RWPE2 (cell line): ENCODE measurements around the gene GPR87.

ENCODE experiments used
- ATAC-seq: fragments of 200-7000 bp; cut with Tn5 transposase; 3 replicates; pipeline ENCODE4 v1.9.1; 2021; ENCODE audit warnings: low read depth
- DNase-seq: peaks from one replicate; pipeline ENCODE4 v3.0.0-alpha.2; 2020; ENCODE audit warnings: low spot score
- H3K27ac ChIP-seq: fragments of 450-650 bp; 2 replicates; pipeline ENCODE4 v1.5.1; 2017; ENCODE audit warnings: mild to moderate bottlenecking; ENCODE audit not compliant: poor library complexity, severe bottlenecking
- H3K27me3 ChIP-seq: fragments of 250-450 bp; sonication (Bioruptor Pico); 2 replicates; pipeline ENCODE4 v1.5.1; 2021; ENCODE audit warnings: mild to moderate bottlenecking, moderate library complexity; ENCODE audit not compliant: insufficient read depth, poor library complexity, severe bottlenecking
- H3K36me3 ChIP-seq: fragments of 250-450 bp; sonication (Bioruptor Pico); 2 replicates; pipeline ENCODE4 v1.5.1; 2020; ENCODE audit warnings: low read depth, mild to moderate bottlenecking, moderate library complexity
- H3K4me1 ChIP-seq: fragments of 250-450 bp; sonication (Bioruptor Pico); 2 replicates; pipeline ENCODE4 v1.5.1; 2021; ENCODE audit warnings: mild to moderate bottlenecking, moderate library complexity; ENCODE audit not compliant: insufficient read depth, poor library complexity, severe bottlenecking
- H3K4me3 ChIP-seq: fragments of 250-450 bp; sonication (Bioruptor Pico); 2 replicates; pipeline ENCODE4 v1.5.1; 2021; ENCODE audit warnings: mild to moderate bottlenecking, moderate library complexity; ENCODE audit not compliant: severe bottlenecking
- H3K9me3 ChIP-seq: fragments of 250-450 bp; sonication (Bioruptor Pico); 2 replicates; pipeline ENCODE4 v1.5.1; 2021; ENCODE audit warnings: mild to moderate bottlenecking, moderate library complexity; ENCODE audit not compliant: severe bottlenecking
- CTCF ChIP-seq: fragments of 450-650 bp; IDR thresholded peaks from one replicate; pipeline ENCODE4 v1.5.1; 2017; ENCODE audit warnings: mild to moderate bottlenecking, moderate library complexity; ENCODE audit not compliant: poor library complexity, severe bottlenecking

The GPR87 gene

GRCh38 chr3:151276038-151276686 lies 40.5 kb downstream of the GPR87 start:
- H3K27ac ChIP-seq, result no peak overlapping the region
- no peak for ATAC-seq

GRCh38 chr3:151275091-151275490 lies 41.5 kb downstream of the GPR87 start:
- Histone ChIP-seq H3K27me3 (no peaks in the 10 kb centered on the region), H3K27ac (no peak overlapping the region), H3K9me3 (no peaks in the 10 kb centered on the region), H3K4me1 (no peaks in the 10 kb centered on the region), H3K4me3 (no peak overlapping the region), H3K36me3 (no peaks in the 10 kb centered on the region)
- DNase-seq (no peak), ATAC-seq (no peak)
- TF ChIP-seq CTCF, result no peak

More at GRCh38 chr3:151276038-151276686, 40.5 kb downstream of the GPR87 start:
- Histone ChIP-seq H3K9me3 (no peaks in the 10 kb centered on the region), H3K27me3 (no peaks in the 10 kb centered on the region), H3K4me1 (no peaks in the 10 kb centered on the region), H3K4me3 (no peak overlapping the region), H3K36me3 (no peaks in the 10 kb centered on the region)
- DNase-seq, result no peak
- TF ChIP-seq CTCF, result no peak

- no peak for ATAC-seq
- H3K9me3 ChIP-seq, result no peaks in the 10 kb centered on the region
- no peak for DNase-seq
- no peak overlapping the region for H3K27ac ChIP-seq
- no peaks in the 10 kb centered on the region for H3K27me3 ChIP-seq
- TF ChIP-seq CTCF, result no peak
- no peak overlapping the region for H3K4me3 ChIP-seq
- H3K36me3 ChIP-seq, result no peaks in the 10 kb centered on the region
- no peaks in the 10 kb centered on the region for H3K4me1 ChIP-seq
Measured at GRCh38 chr3:151269631-151270030, 47.0 kb downstream of the GPR87 start.

GRCh38 chr3:151268267-151269235 lies 48.1 kb downstream of the GPR87 start:
- ATAC-seq, result no peak
- no peak overlapping the region for H3K4me3 ChIP-seq
- H3K9me3 ChIP-seq, result no peaks in the 10 kb centered on the region

More at GRCh38 chr3:151268267-151269235, 48.1 kb downstream of the GPR87 start:
- H3K36me3 ChIP-seq, result no peaks in the 10 kb centered on the region
- H3K4me1 ChIP-seq, result no peaks in the 10 kb centered on the region
- no peaks in the 10 kb centered on the region for H3K27me3 ChIP-seq
- DNase-seq, result no peak
- H3K27ac ChIP-seq, result no peak overlapping the region
- TF ChIP-seq CTCF, result no peak
